Mesenchymal stem cell (in vitro differentiated cells and primary cell): ENCODE data around the gene SHROOM1.

Source experiments
- DNase-seq: peaks from one replicate; pipeline ENCODE4 v3.0.0-alpha.2; 2013
- H2AFZ ChIP-seq: one replicate; pipeline ENCODE4 v1.6.1; 2013; ENCODE audit warnings: low read depth, mild to moderate bottlenecking, control low read depth, inconsistent platforms, low read length, moderate library complexity
- H2AK5ac ChIP-seq: 2 replicates; pipeline ENCODE4 v1.6.1; 2013; ENCODE audit warnings: low read length, moderate library complexity, mild to moderate bottlenecking, inconsistent platforms; ENCODE audit not compliant: severe bottlenecking
- H2BK120ac ChIP-seq: one replicate; pipeline ENCODE4 v1.6.1; 2013; ENCODE audit warnings: low read depth, mild to moderate bottlenecking, inconsistent platforms, low read length, moderate library complexity
- H2BK12ac ChIP-seq, 2 experiments: one replicate each; pipeline ENCODE4 v1.6.1; 2013; ENCODE audit warnings: inconsistent platforms in 2 of 2, low read length in 2 of 2, mild to moderate bottlenecking in 2 of 2, moderate library complexity in 2 of 2, control low read depth in 1 of 2
- H2BK15ac ChIP-seq: one replicate; pipeline ENCODE4 v1.6.1; 2013; ENCODE audit warnings: mild to moderate bottlenecking, low read depth, inconsistent platforms; ENCODE audit not compliant: poor library complexity, severe bottlenecking
- H2BK5ac ChIP-seq: 2 replicates; pipeline ENCODE4 v1.6.1; 2013; ENCODE audit warnings: low read depth, mild to moderate bottlenecking, low read length, control low read depth, inconsistent platforms; ENCODE audit not compliant: poor library complexity, severe bottlenecking
- H3K14ac ChIP-seq, 2 experiments: one replicate each; pipeline ENCODE4 v1.6.1; 2013; ENCODE audit warnings: inconsistent platforms in 2 of 2, low read length in 2 of 2, control low read depth in 1 of 2, mild to moderate bottlenecking in 1 of 2, moderate library complexity in 1 of 2
- H3K18ac ChIP-seq, 2 experiments: one replicate each; pipeline ENCODE4 v1.6.1; 2013; ENCODE audit warnings: inconsistent platforms in 2 of 2, low read length in 2 of 2, control low read depth in 1 of 2, low read depth in 1 of 2, mild to moderate bottlenecking in 1 of 2
- H3K23ac ChIP-seq, 2 experiments: one replicate each; pipeline ENCODE4 v1.6.1; 2013; ENCODE audit warnings: inconsistent platforms in 2 of 2, low read length in 2 of 2, mild to moderate bottlenecking in 2 of 2, moderate library complexity in 2 of 2, control low read depth in 1 of 2
- H3K27ac ChIP-seq: 2 replicates; pipeline ENCODE4 v1.5.1; 2013; ENCODE audit warnings: mild to moderate bottlenecking, moderate library complexity, low read length, control low read depth, inconsistent platforms; ENCODE audit not compliant: poor library complexity, severe bottlenecking
- H3K27me3 ChIP-seq, 2 experiments: 2 replicates each; pipeline versions ENCODE4 v1.6.1 to v1.7.0; 2013; ENCODE audit warnings: low read length in 2 of 2, mild to moderate bottlenecking in 2 of 2, moderate library complexity in 2 of 2, control low read depth in 1 of 2, inconsistent platforms in 1 of 2; ENCODE audit not compliant: control insufficient read depth in 1 of 2, insufficient read depth in 1 of 2
- H3K36me3 ChIP-seq, 2 experiments: 2 replicates each; pipeline versions ENCODE4 v1.6.1 to v1.7.0; 2013; ENCODE audit warnings: low read length in 2 of 2, control low read depth in 1 of 2, inconsistent platforms in 1 of 2, low read depth in 1 of 2, mild to moderate bottlenecking in 1 of 2; ENCODE audit not compliant: insufficient read depth in 2 of 2, control insufficient read depth in 1 of 2
- H3K4ac ChIP-seq, 2 experiments: one replicate each; pipeline ENCODE4 v1.6.1; 2013; ENCODE audit warnings: inconsistent platforms in 2 of 2, low read length in 2 of 2, mild to moderate bottlenecking in 2 of 2, moderate library complexity in 2 of 2, control low read depth in 1 of 2, low read depth in 1 of 2
- H3K4me1 ChIP-seq: 2 replicates; pipeline ENCODE4 v1.6.1; 2013; ENCODE audit warnings: low read depth, low read length, control low read depth; ENCODE audit not compliant: control insufficient read depth, insufficient read depth
- H3K4me2 ChIP-seq: 2 replicates; pipeline ENCODE4 v1.6.1; 2013; ENCODE audit warnings: low read length, mild to moderate bottlenecking, inconsistent platforms; ENCODE audit not compliant: poor library complexity, severe bottlenecking
- H3K4me3 ChIP-seq, 2 experiments: 2 replicates each; pipeline versions ENCODE4 v1.5.1 to v1.7.0; 2013; ENCODE audit warnings: low read length in 2 of 2, mild to moderate bottlenecking in 2 of 2, control low read depth in 1 of 2, low read depth in 1 of 2; ENCODE audit not compliant: insufficient read depth in 1 of 2
- H3K79me1 ChIP-seq: replicated peaks from 2 replicates; pipeline ENCODE4 v1.6.1; 2013; ENCODE audit warnings: mild to moderate bottlenecking, control low read depth, low read length, inconsistent platforms; ENCODE audit not compliant: poor library complexity, severe bottlenecking
- H3K9ac ChIP-seq: 2 replicates; pipeline ENCODE4 v1.7.0; 2013; ENCODE audit warnings: mild to moderate bottlenecking, low read length, moderate library complexity
- H3K9me3 ChIP-seq: 2 replicates; pipeline ENCODE4 v1.7.0; 2013; ENCODE audit warnings: mild to moderate bottlenecking, low read length; ENCODE audit not compliant: control insufficient read depth
- H4K8ac ChIP-seq: one replicate; pipeline ENCODE4 v1.6.1; 2013; ENCODE audit warnings: inconsistent platforms, mild to moderate bottlenecking, low read length, moderate library complexity
- H4K91ac ChIP-seq: one replicate; pipeline ENCODE4 v1.6.1; 2013; ENCODE audit warnings: mild to moderate bottlenecking, low read length, inconsistent platforms
- WGBS: methylation state at CpG from one replicate; pipeline ENCODE4 v1.1.7; 2013; ENCODE audit warnings: mixed read lengths; 5-methylcytosine and 5-hydroxymethylcytosine counted together

The SHROOM1 gene

DNA sequence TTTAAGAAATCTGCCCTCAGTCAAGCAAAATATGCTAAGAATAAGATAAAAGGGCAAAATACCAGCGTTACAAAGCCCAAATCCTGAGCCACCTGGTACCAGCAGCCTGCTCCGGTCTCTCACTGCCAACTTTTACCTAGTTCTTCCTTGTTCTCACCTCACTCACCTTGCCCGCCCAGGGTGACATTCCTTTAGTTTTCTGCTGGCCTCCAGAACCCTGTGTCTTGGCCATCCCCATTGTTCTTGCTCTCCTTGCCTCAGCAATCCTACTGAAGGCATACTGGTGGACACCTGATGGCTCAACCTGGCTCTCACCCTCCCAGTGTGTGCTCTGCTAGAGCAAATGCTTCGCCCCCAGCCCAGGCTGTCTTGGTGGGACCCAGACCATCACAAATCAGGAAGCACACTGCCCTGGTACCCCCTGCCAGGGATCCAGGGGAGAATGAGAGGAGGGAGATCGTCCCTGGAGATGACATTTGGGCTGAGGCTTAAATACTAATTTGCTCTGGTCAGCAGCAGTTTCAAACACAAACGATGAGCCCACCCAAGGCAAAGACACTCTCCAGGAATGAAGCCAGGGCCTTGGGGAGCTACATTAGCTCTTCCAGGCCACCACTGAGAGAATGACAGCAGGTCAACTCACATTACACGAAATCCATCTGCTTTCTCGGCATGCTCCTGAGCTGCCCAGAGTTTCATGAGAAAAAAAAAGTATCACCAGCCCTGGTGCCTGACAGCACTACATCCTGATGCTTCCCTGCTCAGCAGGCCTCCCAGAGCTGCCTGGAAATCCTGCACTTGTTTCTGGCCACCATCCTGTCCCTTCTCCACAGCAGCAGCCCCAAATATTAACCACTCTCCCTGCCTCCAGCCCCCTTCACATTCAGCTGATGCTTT lies 41.2 kb downstream of the SHROOM1 start:
- Histone ChIP-seq H3K23ac (no peak overlapping the region), H2BK15ac (no peak overlapping the region), H2BK120ac (no peak overlapping the region), H4K8ac (no peak overlapping the region), H3K4me2 (no peak overlapping the region), H3K4me3 (no peak overlapping the region), H4K91ac (no peak overlapping the region), H3K27me3 (peaks cover 12 to 36% of the 10 kb centered on the region in 2 experiments), H3K79me1 (no peaks in the 10 kb centered on the region), H2AFZ (no peak overlapping the region), H3K36me3 (no peaks in the 10 kb centered on the region), H2AK5ac (no peak overlapping the region), H3K18ac (no peak overlapping the region), H3K4ac (no peak overlapping the region), H3K9ac (no peak overlapping the region), H2BK12ac (no peak overlapping the region), H3K14ac (no peak overlapping the region), H3K27ac (no peak overlapping the region), H3K9me3 (no peaks in the 10 kb centered on the region), H2BK5ac (no peak overlapping the region), H3K4me1 (no peaks in the 10 kb centered on the region)
- WGBS, result 79% methylated on average over 8 of the region's 8 CpGs
- no peak for DNase-seq

- 100% methylated on average over 1 of the region's 1 CpG for WGBS
- H2AFZ ChIP-seq, result no peak overlapping the region
- H3K4me1 ChIP-seq, result no peaks in the 10 kb centered on the region
- H2BK5ac ChIP-seq, result no peak overlapping the region
- no peak overlapping the region for H3K4ac ChIP-seq
- H3K23ac ChIP-seq, result no peak overlapping the region
- H2AK5ac ChIP-seq, result no peak overlapping the region
- no peak overlapping the region for H3K4me3 ChIP-seq
- no peak overlapping the region for H2BK12ac ChIP-seq
- H3K27me3 ChIP-seq, result peaks cover 12 to 36% of the 10 kb centered on the region in 2 experiments
- no peak overlapping the region for H3K4me2 ChIP-seq
- H3K79me1 ChIP-seq, result no peaks in the 10 kb centered on the region
- H4K8ac ChIP-seq, result no peak overlapping the region
- no peak overlapping the region for H2BK15ac ChIP-seq
- H3K14ac ChIP-seq, result no peak overlapping the region
- DNase-seq, result no peak
- no peak overlapping the region for H4K91ac ChIP-seq
- no peak overlapping the region for H2BK120ac ChIP-seq
- no peaks in the 10 kb centered on the region for H3K9me3 ChIP-seq
- H3K27ac ChIP-seq, result no peak overlapping the region
- H3K9ac ChIP-seq, result no peak overlapping the region
- H3K18ac ChIP-seq, result no peak overlapping the region
- no peaks in the 10 kb centered on the region for H3K36me3 ChIP-seq
These were observed 41.9 kb downstream of the SHROOM1 start for GRCh38 chr5:132788508-132788907.

DNA sequence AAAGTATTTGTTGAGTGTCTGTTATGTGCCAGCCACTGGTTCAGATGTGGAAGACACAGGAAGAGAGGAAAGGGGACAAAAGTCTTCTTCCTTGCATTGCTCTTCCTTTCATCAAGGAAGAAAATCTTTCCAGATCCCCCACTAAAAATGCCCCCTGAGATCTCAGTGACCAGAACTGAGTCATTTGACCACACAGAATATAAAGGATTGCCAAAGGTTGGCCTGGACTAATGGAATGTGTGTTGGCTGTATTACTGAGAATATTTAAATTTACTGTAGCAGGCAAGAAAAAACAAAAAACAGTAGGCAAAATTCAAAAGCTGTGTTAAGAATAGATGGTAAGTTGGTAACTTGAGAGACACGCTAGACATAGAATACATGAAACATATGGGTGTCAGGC lies 43.4 kb downstream of the SHROOM1 start:
- Histone ChIP-seq H3K9ac (no peak overlapping the region), H2AFZ (no peak overlapping the region), H3K4me3 (no peak overlapping the region), H2AK5ac (no peak overlapping the region), H3K4ac (no peak overlapping the region), H2BK15ac (no peak overlapping the region), H3K27me3 (peaks cover 4 to 27% of the 10 kb centered on the region in 2 experiments), H2BK120ac (no peak overlapping the region), H3K23ac (no peak overlapping the region), H3K27ac (no peak overlapping the region), H2BK12ac (no peak overlapping the region), H3K4me2 (no peak overlapping the region), H3K79me1 (no peaks in the 10 kb centered on the region), H3K36me3 (no peaks in the 10 kb centered on the region), H4K91ac (no peak overlapping the region), H4K8ac (no peak overlapping the region), H3K14ac (no peak overlapping the region), H3K4me1 (peaks cover 3% of the 10 kb centered on the region), H3K9me3 (no peaks in the 10 kb centered on the region), H2BK5ac (no peak overlapping the region), H3K18ac (no peak overlapping the region)
- no peak for DNase-seq
- 92% methylated on average over 1 of the region's 1 CpG for WGBS

- no peak overlapping the region for H2BK120ac ChIP-seq
- no peak overlapping the region for H3K4me2 ChIP-seq
- H3K27ac ChIP-seq, result no peak overlapping the region
- no peak overlapping the region for H3K4ac ChIP-seq
- 90% methylated on average over 2 of the region's 4 CpGs for WGBS
- no peak overlapping the region for H2BK12ac ChIP-seq
- no peak overlapping the region for H2BK5ac ChIP-seq
- H3K9ac ChIP-seq, result no peak overlapping the region
- H2AK5ac ChIP-seq, result no peak overlapping the region
- H3K27me3 ChIP-seq, result peaks cover 0 to 22% of the 10 kb centered on the region in 2 experiments
- no peaks in the 10 kb centered on the region for H3K36me3 ChIP-seq
- no peak overlapping the region for H2BK15ac ChIP-seq
- H3K18ac ChIP-seq, result no peak overlapping the region
- H3K79me1 ChIP-seq, result no peaks in the 10 kb centered on the region
- no peak for DNase-seq
- H3K9me3 ChIP-seq, result no peaks in the 10 kb centered on the region
- H3K23ac ChIP-seq, result no peak overlapping the region
- no peak overlapping the region for H3K4me3 ChIP-seq
- H4K8ac ChIP-seq, result no peak overlapping the region
- H4K91ac ChIP-seq, result no peak overlapping the region
- no peak overlapping the region for H2AFZ ChIP-seq
- no peak overlapping the region for H3K14ac ChIP-seq
- peaks cover 6% of the 10 kb centered on the region for H3K4me1 ChIP-seq
These were observed 44.6 kb downstream of the SHROOM1 start for GRCh38 chr5:132785864-132786263.
